ENCODE measurements around the gene RPS3. TPM values are rescaled to one million over a fixed set of nuclear protein-coding genes. Genes with fewer than 3 reads are reported as not detected.
"Not testable (repeated sequence)": the region's sequence is repeated elsewhere in the genome, so short reads cannot be mapped to it uniquely, and the experiment has no call there.

The RPS3 gene
- total RNA-seq, 3 donors from 2014 or later, result 1,024 to 2,406 (median 1,978) TPM

GRCh38 chr11:75403983-75404658 is 4.8 kb downstream of the RPS3 start:
- Histone ChIP-seq H3K36me3 (no peaks in the 10 kb centered on the region), H3K9me3 (no peaks in the 10 kb centered on the region), H3K4me3 (no peak overlapping the region), H3K27ac (no peak overlapping the region), H3K4me1 (no peaks in the 10 kb centered on the region), H3K27me3 (no peaks in the 10 kb centered on the region)
- TF ChIP-seq POLR2A (IDR thresholded peaks at IDR 0.05) (no peak), POLR2AphosphoS5 (IDR thresholded peaks at IDR 0.05) (no peak), CTCF (IDR thresholded peaks at IDR 0.05) (no peak)
- no peak for DNase-seq (ENCODE audit: low spot score in 2 of 2)
- intact Hi-C loops (cut with DNase I; ENCODE audit: low total_unique reads), result no loop called here

- no peaks in the 10 kb centered on the region for H3K4me1 ChIP-seq
- TF ChIP-seq POLR2A (IDR thresholded peaks at IDR 0.05) (no peak), POLR2AphosphoS5 (IDR thresholded peaks at IDR 0.05) (no peak), CTCF (IDR thresholded peaks at IDR 0.05) (no peak)
- H3K9me3 ChIP-seq, result no peaks in the 10 kb centered on the region
- intact Hi-C loops (cut with DNase I; ENCODE audit: low total_unique reads), result no loop called here
- H3K27me3 ChIP-seq, result no peaks in the 10 kb centered on the region
- DNase-seq (ENCODE audit: low spot score in 2 of 2), result no peak
- H3K36me3 ChIP-seq, result no peaks in the 10 kb centered on the region
- H3K4me3 ChIP-seq, result no peak overlapping the region
- H3K27ac ChIP-seq, result no peak overlapping the region
Observed at GRCh38 chr11:75406338-75406777, 7.0 kb downstream of the RPS3 start.

- H3K27ac ChIP-seq, result no peak overlapping the region
- no peak for TF ChIP-seq POLR2AphosphoS5 (IDR thresholded peaks at IDR 0.05)
- TF ChIP-seq CTCF (IDR thresholded peaks at IDR 0.05), result no peak
- no peak for TF ChIP-seq POLR2A (IDR thresholded peaks at IDR 0.05)
- H3K9me3 ChIP-seq, result no peaks in the 10 kb centered on the region
- no peaks in the 10 kb centered on the region for H3K36me3 ChIP-seq
- H3K4me3 ChIP-seq, result no peak overlapping the region
- intact Hi-C loops (cut with DNase I; ENCODE audit: low total_unique reads), result no loop called here
- no peaks in the 10 kb centered on the region for H3K4me1 ChIP-seq
- no peak for DNase-seq (ENCODE audit: low spot score in 2 of 2)
- H3K27me3 ChIP-seq, result no peaks in the 10 kb centered on the region
Observed at GRCh38 chr11:75408957-75409219, 9.6 kb downstream of the RPS3 start.

GRCh38 chr11:75409971-75410370 is 10.7 kb downstream of the RPS3 start:
- DNase-seq (ENCODE audit: low spot score in 2 of 2); H3K27ac ChIP-seq; H3K4me3 ChIP-seq; H3K4me1 ChIP-seq; intact Hi-C loops (cut with DNase I; ENCODE audit: low total_unique reads); H3K36me3 ChIP-seq; H3K27me3 ChIP-seq; H3K9me3 ChIP-seq: not testable (repeated sequence)

- DNase-seq (ENCODE audit: low spot score in 2 of 2); H3K27me3 ChIP-seq; H3K9me3 ChIP-seq; H3K27ac ChIP-seq; H3K4me3 ChIP-seq; H3K4me1 ChIP-seq; intact Hi-C loops (cut with DNase I; ENCODE audit: low total_unique reads); H3K36me3 ChIP-seq: not testable (repeated sequence)
Observed at GRCh38 chr11:75413146-75413545, 13.8 kb downstream of the RPS3 start.

- Histone ChIP-seq H3K27me3 (no peaks in the 10 kb centered on the region), H3K4me1 (no peaks in the 10 kb centered on the region), H3K4me3 (no peak overlapping the region), H3K36me3 (no peaks in the 10 kb centered on the region), H3K27ac (no peak overlapping the region), H3K9me3 (no peaks in the 10 kb centered on the region)
- intact Hi-C loops (cut with DNase I; ENCODE audit: low total_unique reads), result no loop called here
- DNase-seq (ENCODE audit: low spot score in 2 of 2), result no peak
- TF ChIP-seq POLR2A (IDR thresholded peaks at IDR 0.05) (no peak), CTCF (IDR thresholded peaks at IDR 0.05) (no peak), POLR2AphosphoS5 (IDR thresholded peaks at IDR 0.05) (no peak)
Observed at GRCh38 chr11:75413864-75414263, 14.5 kb downstream of the RPS3 start.

Measured in breast epithelium (tissue), 4 donors.